HepG2 (cell line): ENCODE measurements around the gene ARFGAP3. TPM values are rescaled to one million over a fixed set of nuclear protein-coding genes. Genes with fewer than 3 reads are reported as not detected.
A peak's percentile ranks its signal among the peaks of the same experiment; 100 is the strongest.

Experiments used
- ATF6 ChIP-seq: sonication (generic); formaldehyde crosslinking; conservative IDR thresholded peaks from 2 replicates; pipeline ENCODE4 v1.4.0; 2020; ENCODE audit warnings: missing genetic modification reagents
- KMT2A ChIP-seq: sonication (generic); formaldehyde crosslinking; IDR thresholded peaks from 2 replicates; pipeline ENCODE4 v1.4.0; 2020; ENCODE audit warnings: missing genetic modification reagents
- MAFK ChIP-seq, 2 experiments: IDR thresholded peaks in 1 of 2; conservative IDR thresholded peaks in 1 of 2; 2 replicates each; pipeline ENCODE4 v1.6.1; 2011; ENCODE audit warnings: improper control_type of control experiment in 2 of 2, low read length in 2 of 2
- MEIS2 ChIP-seq: sonication (generic); formaldehyde crosslinking; IDR thresholded peaks from 2 replicates; pipeline ENCODE4 v1.9.0; 2021; ENCODE audit warnings: mild to moderate bottlenecking, missing genetic modification reagents
- NFE2L1 ChIP-seq: sonication (generic); formaldehyde crosslinking; IDR thresholded peaks from 2 replicates; pipeline ENCODE4 v1.4.0; 2020; ENCODE audit warnings: missing genetic modification reagents, mild to moderate bottlenecking, borderline replicate concordance
- ZNF329 ChIP-seq: sonication (generic); formaldehyde crosslinking; IDR thresholded peaks from 2 replicates; pipeline ENCODE4 v1.9.0; 2021; ENCODE audit warnings: low read depth, mild to moderate bottlenecking, missing genetic modification reagents
- ZNF446 ChIP-seq: sonication (generic); formaldehyde crosslinking; IDR thresholded peaks from 2 replicates; pipeline ENCODE4 v1.5.0; 2020; ENCODE audit warnings: mild to moderate bottlenecking, missing genetic modification reagents
- ZNF530 ChIP-seq: sonication (generic); formaldehyde crosslinking; IDR thresholded peaks from 2 replicates; pipeline ENCODE4 v1.5.0; 2020; ENCODE audit warnings: low read depth, mild to moderate bottlenecking, missing genetic modification reagents
- ZNF687 ChIP-seq: sonication (generic); formaldehyde crosslinking; IDR thresholded peaks from 2 replicates; pipeline ENCODE4 v1.5.1; 2020; ENCODE audit warnings: mild to moderate bottlenecking, missing genetic modification reagents, moderate library complexity
- ZNF816 ChIP-seq: sonication (generic); formaldehyde crosslinking; IDR thresholded peaks from 2 replicates; pipeline ENCODE4 v1.8.0; 2022; ENCODE audit warnings: missing genetic modification reagents, mild to moderate bottlenecking, borderline replicate concordance
- polyA plus RNA-seq, 8 experiments: library from polyadenylated mRNA; depleted of rRNA in 3 of 8; stranded (reverse) in 7 of 8; unstranded in 1 of 8; fragments of >200 nt; fragmentation: Illumina TruSeq in 4 of 8; extraction: Trizol in 4 of 8; gene quantifications; 2 replicates each; pipeline versions ENCODE4 v1.2.1 to v1.2.3, GENCODE V29; 2011 to 2016; ENCODE audit warnings: low read depth in 4 of 8, missing spikeins in 1 of 8, mixed read lengths in 1 of 8; ENCODE audit not compliant: insufficient read depth in 1 of 8
- total RNA-seq, 5 experiments: library from RNA; depleted of rRNA; stranded (reverse); fragments of >200 nt; fragmentation: Illumina TruSeq; extraction: Trizol; gene quantifications; 2 replicates each; pipeline ENCODE4 v1.2.3, GENCODE V29; 2016; ENCODE audit warnings: low read depth in 1 of 5
- TF ChIP-seq, protein P1 (sequence below), 2 experiments: sonication (generic) in 1 of 2; formaldehyde crosslinking in 1 of 2; IDR thresholded peaks; 2 replicates each; pipeline versions ENCODE4 v1.4.0 to v1.6.1; 2016 to 2020; ENCODE audit warnings: borderline replicate concordance in 1 of 2, low read depth in 1 of 2, mild to moderate bottlenecking in 1 of 2, missing genetic modification reagents in 1 of 2
- TF ChIP-seq, protein P2 (sequence below): sonication (generic); formaldehyde crosslinking; IDR thresholded peaks from 2 replicates; pipeline ENCODE4 v1.8.1; 2023; ENCODE audit warnings: mild to moderate bottlenecking, missing genetic modification reagents
- TF ChIP-seq, protein P3 (sequence below): sonication (generic); formaldehyde crosslinking; IDR thresholded peaks from 2 replicates; pipeline ENCODE4 v1.4.0; 2020; ENCODE audit warnings: missing genetic modification reagents, mild to moderate bottlenecking, borderline replicate concordance

The ARFGAP3 gene
- total and polyA plus RNA-seq, 2 of the 13 experiments (the other 11 are each of a cell fraction or from before 2014, with no cell fraction given): 41.7 to 61.6 TPM

GRCh38 chr22:42856865-42857704, at the start of gene ARFGAP3 (continued):
- TF ChIP-seq, protein P1, sequence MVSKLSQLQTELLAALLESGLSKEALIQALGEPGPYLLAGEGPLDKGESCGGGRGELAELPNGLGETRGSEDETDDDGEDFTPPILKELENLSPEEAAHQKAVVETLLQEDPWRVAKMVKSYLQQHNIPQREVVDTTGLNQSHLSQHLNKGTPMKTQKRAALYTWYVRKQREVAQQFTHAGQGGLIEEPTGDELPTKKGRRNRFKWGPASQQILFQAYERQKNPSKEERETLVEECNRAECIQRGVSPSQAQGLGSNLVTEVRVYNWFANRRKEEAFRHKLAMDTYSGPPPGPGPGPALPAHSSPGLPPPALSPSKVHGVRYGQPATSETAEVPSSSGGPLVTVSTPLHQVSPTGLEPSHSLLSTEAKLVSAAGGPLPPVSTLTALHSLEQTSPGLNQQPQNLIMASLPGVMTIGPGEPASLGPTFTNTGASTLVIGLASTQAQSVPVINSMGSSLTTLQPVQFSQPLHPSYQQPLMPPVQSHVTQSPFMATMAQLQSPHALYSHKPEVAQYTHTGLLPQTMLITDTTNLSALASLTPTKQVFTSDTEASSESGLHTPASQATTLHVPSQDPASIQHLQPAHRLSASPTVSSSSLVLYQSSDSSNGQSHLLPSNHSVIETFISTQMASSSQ (IDR thresholded peaks at IDR 0.05; ENCODE audit: low read depth): no peak
- TF ChIP-seq, protein P1 (CRISPR knock-in tag; IDR thresholded peaks at IDR 0.05; ENCODE audit: borderline replicate concordance): peak; percentile 57
- TF ChIP-seq ZNF446 (CRISPR knock-in tag) (peak; percentile 97), ZNF329 (peak; percentile 90), MAFK (conservative IDR thresholded peaks at IDR 0.05 in 1 of 2, IDR thresholded peaks at IDR 0.05 in 1 of 2; ENCODE audit: low read length in 2 of 2) (no peak), ZNF530 (CRISPR knock-in tag) (no peak), ZNF816 (CRISPR knock-in tag) (peak; percentile 19; the same call in 1 of the 2 replicates), ZNF687 (CRISPR knock-in tag) (peak; percentile 97), NFE2L1 (CRISPR knock-in tag) (0 out of 2 replicates have a peak, but pooled peaks have one; percentile 3), MEIS2 (CRISPR knock-in tag) (peak; percentile 91; the same call in 1 of the 2 replicates), ATF6 (no peak), KMT2A (CRISPR knock-in tag) (peak; percentile 36; the same call in 1 of the 2 replicates)
- TF ChIP-seq, protein P2, sequence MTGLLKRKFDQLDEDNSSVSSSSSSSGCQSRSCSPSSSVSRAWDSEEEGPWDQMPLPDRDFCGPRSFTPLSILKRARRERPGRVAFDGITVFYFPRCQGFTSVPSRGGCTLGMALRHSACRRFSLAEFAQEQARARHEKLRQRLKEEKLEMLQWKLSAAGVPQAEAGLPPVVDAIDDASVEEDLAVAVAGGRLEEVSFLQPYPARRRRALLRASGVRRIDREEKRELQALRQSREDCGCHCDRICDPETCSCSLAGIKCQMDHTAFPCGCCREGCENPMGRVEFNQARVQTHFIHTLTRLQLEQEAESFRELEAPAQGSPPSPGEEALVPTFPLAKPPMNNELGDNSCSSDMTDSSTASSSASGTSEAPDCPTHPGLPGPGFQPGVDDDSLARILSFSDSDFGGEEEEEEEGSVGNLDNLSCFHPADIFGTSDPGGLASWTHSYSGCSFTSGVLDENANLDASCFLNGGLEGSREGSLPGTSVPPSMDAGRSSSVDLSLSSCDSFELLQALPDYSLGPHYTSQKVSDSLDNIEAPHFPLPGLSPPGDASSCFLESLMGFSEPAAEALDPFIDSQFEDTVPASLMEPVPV: peak; percentile 82
- TF ChIP-seq, protein P3, sequence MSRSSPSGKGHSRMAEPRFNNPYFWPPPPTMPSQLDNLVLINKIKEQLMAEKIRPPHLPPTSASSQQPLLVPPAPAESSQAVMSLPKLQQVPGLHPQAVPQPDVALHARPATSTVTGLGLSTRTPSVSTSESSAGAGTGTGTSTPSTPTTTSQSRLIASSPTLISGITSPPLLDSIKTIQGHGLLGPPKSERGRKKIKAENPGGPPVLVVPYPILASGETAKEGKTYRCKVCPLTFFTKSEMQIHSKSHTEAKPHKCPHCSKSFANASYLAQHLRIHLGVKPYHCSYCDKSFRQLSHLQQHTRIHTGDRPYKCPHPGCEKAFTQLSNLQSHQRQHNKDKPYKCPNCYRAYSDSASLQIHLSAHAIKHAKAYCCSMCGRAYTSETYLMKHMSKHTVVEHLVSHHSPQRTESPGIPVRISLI: no peak
